GF-D8 (cell line): ENCODE measurements around the gene SNRNP35.
"Not testable (repeated sequence)": the region's sequence is repeated elsewhere in the genome, so short reads cannot be mapped to it uniquely, and the experiment has no call there.

ENCODE experiments used
- DNase-seq: peaks from one replicate; lab custom pipeline; 2025; lab: John Stamatoyannopoulos, UW

SNRNP35 gene

GRCh38 chr12:123489580-123489979, 31.6 kb downstream of the SNRNP35 start:
- DNase-seq, result no peak

DNA sequence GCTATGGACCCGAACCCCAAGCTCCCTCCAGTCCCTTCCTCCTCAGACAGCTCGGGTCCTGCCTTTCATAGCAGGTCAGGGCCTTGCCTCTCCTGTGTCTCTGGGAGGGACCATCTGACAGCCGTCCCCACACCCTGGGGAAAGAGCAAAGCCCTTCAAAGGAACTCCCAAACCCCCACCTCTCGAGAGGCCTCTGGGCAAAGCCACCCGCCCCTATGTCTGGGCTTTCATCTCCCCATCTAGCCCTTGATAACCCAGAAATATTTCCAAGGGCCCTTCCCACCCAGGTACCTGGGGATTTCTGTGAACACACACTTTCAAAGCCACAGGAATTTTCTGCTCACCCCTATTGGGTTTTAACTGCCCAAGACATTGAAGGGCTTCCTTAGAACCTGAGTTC, 32.1 kb downstream of the SNRNP35 start:
- DNase-seq, result no peak

DNA sequence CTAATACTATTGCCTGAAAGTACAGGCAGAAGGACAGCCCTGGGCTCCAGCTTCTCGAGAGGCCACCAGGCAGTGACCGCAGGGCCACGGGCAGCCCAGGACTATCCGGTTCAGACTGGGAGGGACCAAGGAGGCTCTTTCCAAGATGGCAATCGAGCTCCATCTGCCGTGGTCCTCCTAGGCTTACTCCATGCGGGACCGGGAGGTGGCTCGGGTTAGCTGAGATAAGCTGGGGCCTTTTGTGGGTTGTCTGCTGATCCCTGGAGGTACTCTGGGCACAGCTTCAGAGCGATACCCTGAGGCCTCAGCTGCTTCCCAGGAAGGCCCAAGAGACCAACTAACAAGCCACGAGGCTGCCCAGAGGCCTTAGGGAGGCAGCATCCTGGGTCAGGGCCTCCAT, 33.1 kb downstream of the SNRNP35 start:
- no peak for DNase-seq

GRCh38 chr12:123491481-123491880, 33.5 kb downstream of the SNRNP35 start:
- no peak for DNase-seq

GRCh38 chr12:123492339-123493039, 34.5 kb downstream of the SNRNP35 start:
- DNase-seq, result not testable (repeated sequence)

GRCh38 chr12:123494124-123494851, 36.3 kb downstream of the SNRNP35 start:
- no peak for DNase-seq

DNA sequence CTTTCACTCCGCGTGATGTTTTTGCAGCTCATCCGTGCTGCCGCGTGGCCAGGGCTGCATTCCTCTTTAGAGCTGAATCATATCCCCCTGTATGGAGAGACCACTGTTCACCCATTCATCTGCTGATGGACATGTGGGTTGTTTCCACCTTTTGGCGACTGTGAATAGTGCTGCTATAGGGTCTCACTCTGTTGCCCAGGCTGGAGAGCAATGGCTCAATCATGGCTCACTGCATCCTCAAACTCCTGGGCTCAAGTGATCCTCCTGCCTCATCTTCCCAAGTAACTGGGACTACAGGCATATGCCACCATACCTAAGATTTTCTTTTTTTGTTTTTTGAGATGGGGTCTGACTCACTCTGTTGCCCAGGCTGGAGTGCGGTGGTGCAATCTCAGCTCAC, 39.1 kb downstream of the SNRNP35 start:
- no peak for DNase-seq

DNA sequence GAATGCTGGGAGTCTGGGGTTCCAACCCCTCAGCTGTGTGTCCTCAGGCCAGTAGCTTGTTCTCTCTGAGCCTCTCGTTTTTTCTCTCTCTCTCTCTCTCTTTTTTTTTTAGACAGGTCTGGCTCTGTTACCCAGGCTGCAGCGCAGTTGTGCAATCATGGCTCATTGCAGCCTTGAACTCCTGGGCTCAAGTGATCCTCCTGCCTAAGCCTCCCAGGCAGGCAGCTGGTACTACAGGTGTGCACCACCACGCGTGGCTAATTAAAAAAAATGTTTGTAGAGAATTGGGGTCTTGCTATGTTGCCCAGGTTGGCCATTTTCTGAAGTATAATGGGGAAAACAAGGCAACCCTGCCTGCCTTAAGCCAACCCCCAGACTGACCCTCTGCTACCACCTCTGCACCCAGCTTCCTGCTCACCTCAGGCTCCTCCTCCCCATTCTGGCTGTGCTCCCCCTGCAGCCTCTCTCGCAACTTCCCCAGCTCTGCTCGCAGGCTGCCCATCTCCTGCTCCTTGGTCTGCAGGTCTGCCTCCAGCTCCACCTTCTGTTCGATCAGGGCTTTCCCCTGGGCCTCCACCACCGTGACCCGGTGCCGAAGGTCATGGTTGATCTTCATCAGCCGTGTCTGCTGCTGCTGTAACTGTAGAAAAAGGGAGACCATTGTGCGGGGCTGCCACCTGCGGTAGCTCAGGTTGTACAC, 40.3 kb downstream of the SNRNP35 start:
- no peak for DNase-seq

DNA sequence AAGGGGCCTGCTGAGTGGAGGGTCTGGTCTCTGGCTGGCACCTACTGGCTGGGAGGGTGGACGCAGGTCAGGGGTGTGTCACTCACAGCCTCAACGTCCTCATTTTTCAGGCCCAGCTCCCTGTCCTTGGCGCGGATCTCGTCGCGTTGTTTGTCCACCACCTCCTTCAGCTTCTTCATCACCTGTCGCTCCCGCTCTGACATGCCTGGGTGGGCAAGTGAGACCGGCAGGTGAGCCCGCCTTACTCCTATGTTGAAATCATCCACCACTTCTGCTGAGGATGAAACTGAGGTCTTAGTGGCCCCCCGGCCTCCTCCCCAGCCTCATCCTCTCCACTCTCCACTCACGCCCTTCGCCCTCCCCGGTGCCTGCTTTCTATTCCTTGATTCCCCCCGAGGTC, 41.4 kb downstream of the SNRNP35 start:
- no peak for DNase-seq

GRCh38 chr12:123502163-123502704, 44.3 kb downstream of the SNRNP35 start:
- no peak for DNase-seq

DNA sequence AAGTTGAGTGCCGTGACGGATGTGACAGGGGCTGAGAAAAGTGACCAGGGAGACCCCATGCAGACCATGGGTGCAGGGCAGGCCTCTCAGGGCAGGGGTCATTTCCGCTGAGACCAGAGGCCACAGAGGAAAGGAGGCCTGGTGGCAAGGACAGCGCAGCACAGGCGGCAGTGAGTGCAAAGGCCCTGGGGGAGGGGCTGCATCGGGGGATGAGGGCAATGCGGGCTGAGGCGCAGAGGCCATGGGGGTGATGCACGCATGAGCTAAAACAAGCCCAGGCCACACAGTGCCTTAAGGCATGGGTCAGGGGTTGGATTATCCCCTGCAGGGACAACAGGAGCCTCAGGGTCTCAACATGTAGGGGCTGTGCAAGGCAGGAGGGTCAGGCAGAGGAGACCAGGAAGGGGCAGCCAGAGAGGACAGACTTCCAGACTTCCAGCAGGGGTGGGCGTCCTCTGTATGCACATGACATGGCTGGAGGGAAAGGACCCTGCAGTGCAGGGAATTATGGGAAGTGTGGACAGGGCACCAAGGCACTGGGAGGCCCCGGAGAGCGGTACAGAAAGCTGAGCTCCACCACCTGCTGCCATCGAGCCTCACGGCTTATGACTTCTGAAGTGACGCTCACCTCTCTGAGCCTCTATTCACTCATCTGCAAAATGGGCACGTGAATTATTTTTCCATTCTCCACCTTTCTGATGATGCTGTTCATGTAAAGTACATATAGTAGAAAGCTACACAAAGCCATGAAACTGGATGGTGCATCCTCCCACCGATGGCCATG, 48.3 kb downstream of the SNRNP35 start:
- no peak for DNase-seq

- no peak for DNase-seq
These were observed 48.9 kb downstream of the SNRNP35 start for GRCh38 chr12:123506843-123507236.

DNA sequence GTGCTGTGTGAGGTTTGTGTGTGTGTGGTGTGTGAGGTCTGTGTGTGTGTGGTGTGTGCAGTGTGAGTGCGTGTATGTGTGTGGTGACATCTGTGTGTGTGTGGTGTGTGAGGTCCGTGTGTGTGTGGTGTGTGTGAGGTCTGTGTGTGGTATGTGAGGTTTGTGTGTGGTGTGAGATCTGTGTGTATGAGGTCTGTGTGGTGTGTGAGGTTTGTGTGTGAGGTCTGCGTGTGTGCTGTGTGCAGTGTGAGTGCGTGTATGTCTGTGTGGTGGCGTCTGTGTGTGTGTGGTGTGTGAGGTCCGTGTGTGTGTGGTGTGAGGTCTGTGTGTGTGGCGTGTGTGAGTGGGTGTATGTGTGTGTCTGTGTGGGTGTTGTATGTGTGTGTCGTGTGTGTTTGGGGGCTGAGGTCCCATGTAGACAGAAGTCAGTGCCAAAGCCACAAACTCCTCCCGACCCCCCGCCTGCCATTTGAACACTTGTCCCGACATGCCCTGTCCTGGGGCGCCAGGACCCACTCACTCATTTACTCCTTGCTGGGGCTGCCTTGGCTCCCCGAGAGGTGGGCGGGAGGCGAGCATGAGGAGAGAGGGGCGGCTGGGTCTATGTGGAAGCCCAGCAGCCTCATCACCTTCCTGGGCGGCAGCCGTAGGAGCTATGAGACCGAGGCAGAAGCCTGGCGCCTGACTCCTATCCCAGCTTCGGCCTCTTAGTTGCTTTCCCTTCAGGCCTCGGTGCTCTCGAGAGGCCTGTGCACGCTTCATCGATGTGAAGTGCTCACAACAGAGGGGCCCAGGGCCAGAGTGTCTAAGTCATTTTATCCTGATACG, 55.1 kb downstream of the SNRNP35 start:
- no peak for DNase-seq

DNA sequence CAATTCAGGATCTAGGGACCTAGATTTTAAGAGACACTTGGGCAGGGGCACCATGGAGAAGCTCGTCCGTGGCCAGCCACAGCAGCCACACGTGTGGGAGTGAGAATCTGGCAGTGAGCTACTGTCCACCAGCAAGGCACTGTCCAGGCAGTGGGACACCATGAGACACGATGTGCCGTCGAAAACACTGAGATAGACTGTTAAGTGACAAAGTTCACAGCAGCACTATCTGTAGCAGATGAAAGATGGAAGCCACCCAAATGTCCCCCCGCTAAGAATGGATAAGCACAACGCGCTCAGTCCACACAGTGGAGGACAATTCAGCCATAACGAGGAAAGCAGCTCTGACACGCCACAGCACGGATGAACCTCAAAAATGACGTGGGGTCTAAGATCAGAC, 55.9 kb downstream of the SNRNP35 start:
- DNase-seq, result no peak

GRCh38 chr12:123514582-123515221, 56.8 kb downstream of the SNRNP35 start:
- not testable (repeated sequence) for DNase-seq

GRCh38 chr12:123516216-123516780, 58.4 kb downstream of the SNRNP35 start:
- no peak for DNase-seq
